Right lobe of liver (tissue), 4 donors: ENCODE data around the gene PLEKHO1.

Experiments used
- POLR2A ChIP-seq: fragments of 450-650 bp; IDR thresholded peaks from one replicate; pipeline ENCODE4 v1.6.1; 2017; ENCODE audit warnings: antibody characterized with exemption, mild to moderate bottlenecking
- TF ChIP-seq, protein P1 (sequence below), 4 donors: fragments of 200-600 bp in 3 of 4; fragments of 450-650 bp in 1 of 4; IDR thresholded peaks; one replicate each; pipeline versions ENCODE4 v1.5.1 to v1.8.0; 2016 to 2022; ENCODE audit warnings: antibody characterized with exemption in 4 of 4, mild to moderate bottlenecking in 2 of 4
- donor health status: DM: no; HTN: no; CAD: no.
- donor health status: DM: no; HTN: no; CAD: no.
- donor health status: DM: no; HTN: yes; CAD: no.

DNA sequence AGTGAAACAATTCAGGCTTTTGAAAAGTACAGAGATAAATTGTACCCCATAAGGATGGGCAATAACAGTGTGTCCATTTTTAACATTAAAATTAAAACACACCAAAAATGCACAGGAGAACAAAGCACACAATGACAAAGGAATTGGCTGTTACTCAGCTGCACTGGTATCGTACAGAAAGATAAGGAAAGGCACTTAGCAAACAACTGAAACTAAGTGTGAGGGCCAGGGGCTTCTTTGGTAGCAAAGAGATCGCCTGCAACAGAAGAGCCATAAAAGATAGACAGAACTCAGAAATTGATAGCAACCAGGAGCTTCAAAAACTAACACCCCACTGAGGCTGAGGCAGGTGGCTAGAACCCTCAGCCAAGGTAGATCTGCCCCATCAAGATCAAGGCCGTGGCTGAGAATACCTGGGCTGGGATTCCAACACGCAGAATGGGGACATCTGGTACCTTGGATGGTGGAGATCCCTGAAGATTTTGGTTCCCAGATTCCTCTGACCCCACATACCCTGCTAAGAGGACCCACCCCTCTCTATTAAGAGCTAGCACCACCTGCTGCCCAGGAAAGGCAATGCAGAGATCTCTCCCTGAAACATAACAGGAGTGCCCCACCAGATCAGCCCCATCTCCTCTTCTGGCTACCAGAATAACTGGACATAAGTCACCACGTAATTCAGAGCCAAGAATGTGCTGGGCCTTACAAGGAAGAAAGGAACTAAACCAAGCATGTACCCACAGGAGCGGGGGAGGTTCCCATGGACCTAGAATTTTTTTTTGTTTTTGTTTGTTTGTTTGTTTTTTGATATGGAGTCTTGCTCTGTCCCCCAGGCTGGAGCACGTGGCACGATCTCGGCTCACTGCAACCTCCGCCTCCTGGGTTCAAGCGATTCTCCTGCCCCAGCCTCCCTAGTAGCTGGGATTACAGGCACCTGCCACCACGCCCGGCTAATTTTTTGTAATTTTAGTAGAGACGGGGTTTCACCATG lies 16.2 kb downstream of the PLEKHO1 start:
- no peak for TF ChIP-seq POLR2A
- TF ChIP-seq, protein P1, sequence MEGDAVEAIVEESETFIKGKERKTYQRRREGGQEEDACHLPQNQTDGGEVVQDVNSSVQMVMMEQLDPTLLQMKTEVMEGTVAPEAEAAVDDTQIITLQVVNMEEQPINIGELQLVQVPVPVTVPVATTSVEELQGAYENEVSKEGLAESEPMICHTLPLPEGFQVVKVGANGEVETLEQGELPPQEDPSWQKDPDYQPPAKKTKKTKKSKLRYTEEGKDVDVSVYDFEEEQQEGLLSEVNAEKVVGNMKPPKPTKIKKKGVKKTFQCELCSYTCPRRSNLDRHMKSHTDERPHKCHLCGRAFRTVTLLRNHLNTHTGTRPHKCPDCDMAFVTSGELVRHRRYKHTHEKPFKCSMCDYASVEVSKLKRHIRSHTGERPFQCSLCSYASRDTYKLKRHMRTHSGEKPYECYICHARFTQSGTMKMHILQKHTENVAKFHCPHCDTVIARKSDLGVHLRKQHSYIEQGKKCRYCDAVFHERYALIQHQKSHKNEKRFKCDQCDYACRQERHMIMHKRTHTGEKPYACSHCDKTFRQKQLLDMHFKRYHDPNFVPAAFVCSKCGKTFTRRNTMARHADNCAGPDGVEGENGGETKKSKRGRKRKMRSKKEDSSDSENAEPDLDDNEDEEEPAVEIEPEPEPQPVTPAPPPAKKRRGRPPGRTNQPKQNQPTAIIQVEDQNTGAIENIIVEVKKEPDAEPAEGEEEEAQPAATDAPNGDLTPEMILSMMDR (IDR thresholded peaks at IDR 0.05): peak; percentile 45 to 55 (median 46)
